ENCODE results near the gene ESRRB. TPM values are rescaled to one million over a fixed set of nuclear protein-coding genes. Genes with fewer than 3 reads are reported as not detected.
"Not testable (repeated sequence)": the region's sequence is repeated elsewhere in the genome, so short reads cannot be mapped to it uniquely, and the experiment has no call there.

ESRRB gene
- polyA plus RNA-seq, 4 donors = 6.8 to 9.0 (median 8.0) TPM

GRCh38 chr14:76536636-76537035 is 160.7 kb downstream of the ESRRB start:
- not testable (repeated sequence) for DNase-seq (ENCODE audit: low read depth in 4 of 4, low spot score in 2 of 4)

GRCh38 chr14:76537906-76538647 is 162.1 kb downstream of the ESRRB start:
- DNase-seq (ENCODE audit: low read depth in 4 of 4, low spot score in 2 of 4) = no peak

GRCh38 chr14:76538648-76539008 is 162.7 kb downstream of the ESRRB start:
- no peak for DNase-seq (ENCODE audit: low read depth in 4 of 4, low spot score in 2 of 4)

GRCh38 chr14:76539130-76539529 is 163.2 kb downstream of the ESRRB start:
- no peak for DNase-seq (ENCODE audit: low read depth in 4 of 4, low spot score in 2 of 4)

- DNase-seq (ENCODE audit: low read depth in 4 of 4, low spot score in 2 of 4) = peak in 2 of 4 donors; percentile 47 to 60
Observed at GRCh38 chr14:76541594-76542219, 165.8 kb downstream of the ESRRB start.

GRCh38 chr14:76546426-76547221 is 170.7 kb downstream of the ESRRB start:
- DNase-seq (ENCODE audit: low read depth in 4 of 4, low spot score in 2 of 4) = no peak

GRCh38 chr14:76547831-76548230 is 171.9 kb downstream of the ESRRB start:
- DNase-seq (ENCODE audit: low read depth in 4 of 4, low spot score in 2 of 4) = no peak

GRCh38 chr14:76550534-76550933 is 174.6 kb downstream of the ESRRB start:
- DNase-seq (ENCODE audit: low read depth in 4 of 4, low spot score in 2 of 4) = no peak

- no peak for DNase-seq (ENCODE audit: low read depth in 4 of 4, low spot score in 2 of 4)
Observed at GRCh38 chr14:76551116-76551515, 175.2 kb downstream of the ESRRB start.

Other genes starting within 250 kb of the ESRRB start
- 10 to 100 TPM; 27.7 to 43.1 (median 38.1) TPM for gene GPATCH2L, start 224.2 kb upstream of the ESRRB start, polyA plus RNA-seq (ENCODE audit: insufficient read length in 4 of 4)

Data from left renal cortex interstitium (tissue), 4 donors.